ENCODE results near the gene WDR76. TPM values are rescaled to one million over a fixed set of nuclear protein-coding genes. Genes with fewer than 3 reads are reported as not detected.

Gene WDR76
- total RNA-seq, 3 donors from 2014 or later: 4.2 to 4.6 (median 4.5) TPM

DNA sequence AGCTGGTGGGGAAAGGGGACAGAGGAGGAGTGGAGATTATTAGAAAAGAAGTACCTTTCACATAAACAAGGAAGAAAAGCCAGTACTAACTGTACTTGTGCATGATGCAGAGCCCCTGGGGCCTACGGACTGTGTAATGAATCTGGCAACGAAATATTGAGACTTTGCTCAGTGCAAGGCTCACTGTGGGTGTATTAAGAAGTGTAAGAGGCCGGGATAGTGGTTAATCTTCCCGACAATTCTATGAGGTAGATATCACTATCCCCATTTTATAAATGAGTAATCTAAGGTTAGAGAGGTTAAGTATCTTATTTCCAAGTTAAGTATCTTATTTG lies 89.5 kb downstream of the WDR76 start:
- H3K4me1 ChIP-seq: no peaks in the 10 kb centered on the region
- TF ChIP-seq CTCF (IDR thresholded peaks at IDR 0.05): no peak
- no peak for TF ChIP-seq POLR2A (IDR thresholded peaks at IDR 0.05)
- no peak for TF ChIP-seq POLR2AphosphoS5 (IDR thresholded peaks at IDR 0.05)
- H3K27me3 ChIP-seq: no peaks in the 10 kb centered on the region

More for the DNA sequence above, 89.5 kb downstream of the WDR76 start:
- peak overlapping the region in 1 of 2 donors; percentile 39 for H3K27ac ChIP-seq
- intact Hi-C loops (cut with DNase I; ENCODE audit: low total_unique reads): no loop called here
- no peaks in the 10 kb centered on the region for H3K36me3 ChIP-seq
- H3K4me3 ChIP-seq: no peak overlapping the region
- no peak for DNase-seq (ENCODE audit: low spot score in 2 of 2)
- no peaks in the 10 kb centered on the region for H3K9me3 ChIP-seq

Other genes with a start within 250 kb of the WDR76 start
- 10 to 100 TPM; 11.4 to 75.4 (median 33.2) TPM for gene PPIP5K1, start 236.8 kb upstream of the WDR76 start, total RNA-seq
- 1 to 10 TPM in 2 of 3 donors, not detected in 1; 2.6 to 5.7 TPM for gene CKMT1B, start 233.0 kb upstream of the WDR76 start, total RNA-seq
- gene STRC, start 208.2 kb upstream of the WDR76 start, total RNA-seq: 1 to 10 TPM in 2 of 3 donors, under 1 TPM in 1; 0.64 to 2.0 (median 1.3) TPM
- gene CATSPER2, start 178.2 kb upstream of the WDR76 start, total RNA-seq: 10 to 100 TPM in 1 of 3 donors, 1 to 10 TPM in 2; 1.8 to 10.2 (median 6.6) TPM
- 1 to 10 TPM in 1 of 3 donors, under 1 TPM in 1, not detected in 1; 0.66 to 2.0 TPM for gene CKMT1A, start 133.1 kb upstream of the WDR76 start, total RNA-seq
- 100 to 1,000 TPM; 107 to 125 (median 109) TPM for gene PDIA3, start 80.6 kb upstream of the WDR76 start, total RNA-seq
- gene ELL3, start 50.0 kb upstream of the WDR76 start, total RNA-seq: 10 to 100 TPM in 1 of 3 donors, 1 to 10 TPM in 2; 5.2 to 14.5 (median 9.0) TPM
- gene SERF2, start 34.7 kb upstream of the WDR76 start, total RNA-seq: 100 to 1,000 TPM; 653 to 916 (median 695) TPM
- under 1 TPM in 1 of 3 donors, not detected in 2; 0.16 TPM for gene SERINC4, start 26.8 kb upstream of the WDR76 start, total RNA-seq
- gene HYPK, start 26.4 kb upstream of the WDR76 start, total RNA-seq: 10 to 100 TPM in 2 of 3 donors, 1 to 10 TPM in 1; 9.5 to 17.7 (median 11.2) TPM
- 10 to 100 TPM; 14.4 to 26.3 (median 15.7) TPM for gene MFAP1, start 2.3 kb upstream of the WDR76 start, total RNA-seq